Chondrocyte (in vitro differentiated cells): ENCODE results near the gene CPVL. TPM values are rescaled to one million over a fixed set of nuclear protein-coding genes. Genes with fewer than 3 reads are reported as not detected.

Experiments
- DNase-seq: peaks from one replicate; pipeline ENCODE4 v3.0.0; 2021; ENCODE audit warnings: mixed read lengths, low spot score
- H3K27ac Mint-ChIP-seq: one replicate; pipeline ENCODE4 v1.8.0; 2021; ENCODE audit warnings: mild to moderate bottlenecking, moderate library complexity, mixed read lengths; ENCODE audit not compliant: unreplicated experiment
- H3K27me3 Mint-ChIP-seq: 2 replicates; pipeline ENCODE4 v1.8.0; 2021; ENCODE audit warnings: low read depth, mixed read lengths
- H3K36me3 Mint-ChIP-seq: 2 replicates; pipeline ENCODE4 v1.8.0; 2021; ENCODE audit warnings: low read depth, mixed read lengths
- H3K4me1 Mint-ChIP-seq: 2 replicates; pipeline ENCODE4 v1.8.0; 2021; ENCODE audit warnings: low read depth, mild to moderate bottlenecking, mixed read lengths
- H3K4me3 Mint-ChIP-seq: one replicate; pipeline ENCODE4 v1.8.0; 2021; ENCODE audit warnings: mild to moderate bottlenecking, moderate library complexity, mixed read lengths; ENCODE audit not compliant: unreplicated experiment
- H3K9me3 Mint-ChIP-seq: 2 replicates; pipeline ENCODE4 v1.8.0; 2021; ENCODE audit warnings: low read depth, mixed read lengths
- total RNA-seq: library from RNA; stranded (reverse); gene quantifications from 3 replicates; pipeline ENCODE4 v1.2.1, GENCODE V29; 2021
- TF ChIP-seq, protein P1 (sequence below): fragments of 200-600 bp; sonication (generic); IDR thresholded peaks from 2 replicates; pipeline ENCODE4 v1.5.0; 2021; ENCODE audit warnings: antibody characterized with exemption, mild to moderate bottlenecking, moderate library complexity

The CPVL gene
- total RNA-seq, 1 donor from 2014 or later, result 4.9 TPM

DNA sequence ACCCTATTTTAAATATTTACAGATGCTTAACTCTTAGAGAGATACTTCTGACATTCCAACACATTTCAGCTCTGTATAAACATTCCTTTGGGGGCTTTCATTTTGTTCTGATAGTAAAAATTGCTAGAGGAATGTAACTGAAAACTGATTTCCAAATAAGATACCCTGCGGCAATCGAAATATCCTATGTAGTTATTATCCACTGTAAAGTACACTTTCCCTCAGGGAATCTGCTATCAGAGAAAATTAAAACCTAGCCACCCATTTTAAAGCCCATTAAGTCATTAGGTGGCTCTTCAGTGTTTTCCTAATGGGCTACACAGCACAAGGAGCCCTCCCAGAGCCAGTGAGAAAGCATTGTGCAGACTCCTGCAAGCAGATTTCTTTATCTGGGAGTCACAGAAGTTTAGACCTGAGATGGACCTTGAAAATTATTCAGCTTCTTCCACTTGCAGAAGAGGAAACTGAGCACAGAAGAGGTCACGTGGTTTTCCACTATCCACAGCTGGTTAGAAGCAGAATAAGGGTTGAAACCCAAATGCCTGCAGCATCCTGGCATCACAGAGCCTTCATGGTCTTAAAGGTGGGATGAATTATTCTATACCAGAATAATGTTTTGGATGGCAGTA, 12.6 kb upstream of the CPVL start:
- peaks cover 3% of the 10 kb centered on the region for H3K9me3 Mint-ChIP-seq
- H3K27ac Mint-ChIP-seq, result no peak overlapping the region
- TF ChIP-seq, protein P1, sequence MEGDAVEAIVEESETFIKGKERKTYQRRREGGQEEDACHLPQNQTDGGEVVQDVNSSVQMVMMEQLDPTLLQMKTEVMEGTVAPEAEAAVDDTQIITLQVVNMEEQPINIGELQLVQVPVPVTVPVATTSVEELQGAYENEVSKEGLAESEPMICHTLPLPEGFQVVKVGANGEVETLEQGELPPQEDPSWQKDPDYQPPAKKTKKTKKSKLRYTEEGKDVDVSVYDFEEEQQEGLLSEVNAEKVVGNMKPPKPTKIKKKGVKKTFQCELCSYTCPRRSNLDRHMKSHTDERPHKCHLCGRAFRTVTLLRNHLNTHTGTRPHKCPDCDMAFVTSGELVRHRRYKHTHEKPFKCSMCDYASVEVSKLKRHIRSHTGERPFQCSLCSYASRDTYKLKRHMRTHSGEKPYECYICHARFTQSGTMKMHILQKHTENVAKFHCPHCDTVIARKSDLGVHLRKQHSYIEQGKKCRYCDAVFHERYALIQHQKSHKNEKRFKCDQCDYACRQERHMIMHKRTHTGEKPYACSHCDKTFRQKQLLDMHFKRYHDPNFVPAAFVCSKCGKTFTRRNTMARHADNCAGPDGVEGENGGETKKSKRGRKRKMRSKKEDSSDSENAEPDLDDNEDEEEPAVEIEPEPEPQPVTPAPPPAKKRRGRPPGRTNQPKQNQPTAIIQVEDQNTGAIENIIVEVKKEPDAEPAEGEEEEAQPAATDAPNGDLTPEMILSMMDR, result no peak
- H3K27me3 Mint-ChIP-seq, result peaks cover 2% of the 10 kb centered on the region
- no peaks in the 10 kb centered on the region for H3K36me3 Mint-ChIP-seq
- no peak overlapping the region for H3K4me3 Mint-ChIP-seq
- DNase-seq, result no peak
- no peaks in the 10 kb centered on the region for H3K4me1 Mint-ChIP-seq

GRCh38 chr7:29156907-29157452, 10.6 kb upstream of the CPVL start:
- H3K27me3 Mint-ChIP-seq, result peaks cover 4% of the 10 kb centered on the region
- H3K27ac Mint-ChIP-seq, result no peak overlapping the region
- no peak for DNase-seq
- no peak overlapping the region for H3K4me3 Mint-ChIP-seq
- TF ChIP-seq, protein P1, result no peak
- H3K4me1 Mint-ChIP-seq, result no peaks in the 10 kb centered on the region
- H3K36me3 Mint-ChIP-seq, result no peaks in the 10 kb centered on the region
- peaks cover 3% of the 10 kb centered on the region for H3K9me3 Mint-ChIP-seq

DNA sequence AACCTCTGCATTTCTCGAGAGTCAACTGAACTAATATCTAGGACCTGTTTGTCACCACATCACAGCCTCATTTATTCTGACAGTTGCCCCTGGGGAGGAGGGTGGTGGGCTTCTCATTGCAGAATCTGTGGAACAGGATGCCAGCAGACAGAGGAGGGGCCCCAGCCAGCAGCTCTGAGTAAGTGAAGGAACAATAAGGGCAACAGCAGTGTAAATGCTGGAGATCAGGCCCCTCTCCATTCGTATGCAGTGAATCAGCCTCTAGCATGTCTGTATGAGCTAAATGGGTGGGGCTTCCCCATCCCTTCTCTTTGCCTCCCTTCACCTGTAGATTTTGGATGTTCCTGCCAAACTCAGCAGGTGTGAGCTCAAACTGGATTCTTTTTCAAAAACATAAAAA, 7.7 kb upstream of the CPVL start:
- Mint-ChIP-seq H3K4me1 (no peaks in the 10 kb centered on the region), H3K9me3 (no peaks in the 10 kb centered on the region)
- no peak for DNase-seq

DNA sequence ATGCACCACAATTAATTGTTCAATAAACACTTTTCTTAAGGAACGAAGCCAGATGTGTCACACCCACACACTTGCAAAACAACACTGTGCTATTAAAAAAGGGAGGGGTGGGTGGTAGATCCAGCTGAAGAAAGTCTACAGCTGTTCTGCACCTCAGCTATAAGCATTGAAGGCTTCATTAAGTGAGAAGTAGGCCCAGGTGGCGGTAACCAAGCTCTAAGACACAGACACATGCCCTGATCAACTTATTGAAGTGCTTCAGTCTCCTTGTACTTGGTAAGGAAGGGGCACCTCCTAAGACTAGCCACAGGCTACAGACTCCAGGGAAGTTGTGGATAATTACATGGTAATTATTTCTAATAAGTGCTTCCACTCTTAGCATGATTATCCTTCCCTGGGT, 4.5 kb upstream of the CPVL start:
- peaks cover 2% of the 10 kb centered on the region for H3K36me3 Mint-ChIP-seq
- TF ChIP-seq, protein P1, result no peak
- H3K9me3 Mint-ChIP-seq, result no peaks in the 10 kb centered on the region
- DNase-seq, result no peak
- H3K27ac Mint-ChIP-seq, result no peak overlapping the region
- H3K4me1 Mint-ChIP-seq, result peaks cover 11% of the 10 kb centered on the region
- H3K4me3 Mint-ChIP-seq, result no peak overlapping the region
- H3K27me3 Mint-ChIP-seq, result peaks cover 8% of the 10 kb centered on the region

More for the DNA sequence above, 7.7 kb upstream of the CPVL start:
- TF ChIP-seq, protein P1, result no peak
- Mint-ChIP-seq H3K27me3 (peaks cover 2% of the 10 kb centered on the region), H3K27ac (no peak overlapping the region), H3K4me3 (no peak overlapping the region), H3K36me3 (no peaks in the 10 kb centered on the region)

DNA sequence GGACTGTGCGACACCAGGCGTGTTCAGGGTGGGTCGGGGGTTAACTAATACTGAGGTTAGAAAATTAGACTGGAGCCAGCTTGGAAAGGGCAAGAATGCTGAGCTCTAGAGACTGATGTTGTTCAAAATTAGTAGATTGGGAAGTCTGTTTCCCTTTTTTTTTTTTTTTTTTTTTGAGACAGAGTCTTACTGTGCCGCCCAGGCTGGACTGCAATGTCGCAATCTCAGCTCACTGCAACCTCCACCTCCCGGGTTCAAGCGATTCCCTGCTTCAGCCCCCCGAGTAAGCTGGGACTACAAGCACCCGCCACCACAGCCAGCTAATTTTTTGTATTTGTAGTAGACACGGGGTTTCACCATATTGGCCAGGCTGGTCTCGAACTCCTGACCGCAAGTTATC, 2.7 kb upstream of the CPVL start:
- Mint-ChIP-seq H3K27ac (no peak overlapping the region), H3K27me3 (peaks cover 14% of the 10 kb centered on the region), H3K9me3 (no peaks in the 10 kb centered on the region), H3K36me3 (peaks cover 2% of the 10 kb centered on the region), H3K4me1 (peaks cover 15% of the 10 kb centered on the region), H3K4me3 (no peak overlapping the region)
- no peak for DNase-seq
- TF ChIP-seq, protein P1, result no peak
